GM12878 (cell line): Measurements from ENCODE around the gene AGAP1.

Source experiments
- BRCA1 ChIP-seq: IDR thresholded peaks from 2 replicates; pipeline ENCODE4 v1.6.1; 2011; ENCODE audit warnings: low read depth, low read length, improper control_type of control experiment
- EGR1 ChIP-seq, 2 experiments: IDR thresholded peaks; 1 replicate in 1 of 2; 2 replicates in 1 of 2; pipeline ENCODE4 v1.6.1; 2011 to 2012; ENCODE audit warnings: low read depth in 2 of 2, low read length in 2 of 2, borderline replicate concordance in 1 of 2, mild to moderate bottlenecking in 1 of 2, moderate library complexity in 1 of 2
- TF ChIP-seq, protein P1 (sequence below): IDR thresholded peaks from 2 replicates; pipeline ENCODE4 v1.6.1; 2011; ENCODE audit warnings: borderline replicate concordance, low read depth, mild to moderate bottlenecking, moderate library complexity, mixed read lengths, low read length; ENCODE audit not compliant: insufficient read depth; ENCODE audit errors: extremely low read length
- TF ChIP-seq, protein P2 (sequence below), 3 experiments: IDR thresholded peaks in 2 of 3; conservative IDR thresholded peaks in 1 of 3; 2 replicates each; pipeline ENCODE4 v1.5.1; 2011; ENCODE audit warnings: low read depth in 3 of 3, low read length in 3 of 3, mild to moderate bottlenecking in 3 of 3, control low read depth in 2 of 3, moderate library complexity in 2 of 3, inconsistent platforms in 1 of 3, mixed read lengths in 1 of 3; ENCODE audit not compliant: control insufficient read depth in 2 of 3, insufficient read depth in 1 of 3; ENCODE audit errors: extremely low read depth in 1 of 3
- TF ChIP-seq, protein P3 (sequence below): fragments of 450-650 bp; IDR thresholded peaks from 2 replicates; pipeline ENCODE4 v1.6.1; 2017; ENCODE audit warnings: mild to moderate bottlenecking, low read depth, inconsistent platforms; ENCODE audit not compliant: poor library complexity, severe bottlenecking

DNA sequence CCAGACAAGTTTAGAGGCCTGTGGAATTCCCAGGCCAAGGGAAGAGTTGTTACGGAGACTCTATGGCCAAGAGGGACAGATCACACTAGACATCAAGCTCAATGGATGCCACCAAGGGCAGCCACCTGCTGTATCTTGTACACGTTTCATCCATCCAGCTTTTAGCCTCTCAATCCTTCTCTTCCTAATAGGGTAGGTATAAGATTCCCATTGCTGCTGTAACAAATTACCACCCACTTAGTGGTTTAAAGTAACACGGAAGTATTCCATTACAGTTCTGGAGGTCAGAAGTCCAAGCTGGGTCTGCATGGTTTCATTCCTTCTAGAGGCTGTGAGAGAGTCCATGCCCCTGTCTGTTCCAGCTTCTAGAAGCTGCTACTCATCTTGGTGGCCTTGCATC lies 586.6 kb downstream of the AGAP1 start:
- TF ChIP-seq BRCA1 (no peak), EGR1 (IDR thresholded peaks at IDR 0.05; ENCODE audit: borderline replicate concordance in 1 of 2, low read depth in 2 of 2, low read length in 2 of 2) (no peak)
- TF ChIP-seq, protein P1, sequence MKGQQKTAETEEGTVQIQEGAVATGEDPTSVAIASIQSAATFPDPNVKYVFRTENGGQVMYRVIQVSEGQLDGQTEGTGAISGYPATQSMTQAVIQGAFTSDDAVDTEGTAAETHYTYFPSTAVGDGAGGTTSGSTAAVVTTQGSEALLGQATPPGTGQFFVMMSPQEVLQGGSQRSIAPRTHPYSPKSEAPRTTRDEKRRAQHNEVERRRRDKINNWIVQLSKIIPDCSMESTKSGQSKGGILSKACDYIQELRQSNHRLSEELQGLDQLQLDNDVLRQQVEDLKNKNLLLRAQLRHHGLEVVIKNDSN: no peak
- TF ChIP-seq, protein P2, sequence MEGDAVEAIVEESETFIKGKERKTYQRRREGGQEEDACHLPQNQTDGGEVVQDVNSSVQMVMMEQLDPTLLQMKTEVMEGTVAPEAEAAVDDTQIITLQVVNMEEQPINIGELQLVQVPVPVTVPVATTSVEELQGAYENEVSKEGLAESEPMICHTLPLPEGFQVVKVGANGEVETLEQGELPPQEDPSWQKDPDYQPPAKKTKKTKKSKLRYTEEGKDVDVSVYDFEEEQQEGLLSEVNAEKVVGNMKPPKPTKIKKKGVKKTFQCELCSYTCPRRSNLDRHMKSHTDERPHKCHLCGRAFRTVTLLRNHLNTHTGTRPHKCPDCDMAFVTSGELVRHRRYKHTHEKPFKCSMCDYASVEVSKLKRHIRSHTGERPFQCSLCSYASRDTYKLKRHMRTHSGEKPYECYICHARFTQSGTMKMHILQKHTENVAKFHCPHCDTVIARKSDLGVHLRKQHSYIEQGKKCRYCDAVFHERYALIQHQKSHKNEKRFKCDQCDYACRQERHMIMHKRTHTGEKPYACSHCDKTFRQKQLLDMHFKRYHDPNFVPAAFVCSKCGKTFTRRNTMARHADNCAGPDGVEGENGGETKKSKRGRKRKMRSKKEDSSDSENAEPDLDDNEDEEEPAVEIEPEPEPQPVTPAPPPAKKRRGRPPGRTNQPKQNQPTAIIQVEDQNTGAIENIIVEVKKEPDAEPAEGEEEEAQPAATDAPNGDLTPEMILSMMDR (IDR thresholded peaks at IDR 0.05 in 2 of 3, conservative IDR thresholded peaks at IDR 0.05 in 1 of 3; ENCODE audit: control insufficient read depth in 2 of 3, extremely low read depth in 1 of 3, insufficient read depth in 1 of 3, low read depth in 3 of 3, low read length in 3 of 3): no peak
- TF ChIP-seq, protein P3, sequence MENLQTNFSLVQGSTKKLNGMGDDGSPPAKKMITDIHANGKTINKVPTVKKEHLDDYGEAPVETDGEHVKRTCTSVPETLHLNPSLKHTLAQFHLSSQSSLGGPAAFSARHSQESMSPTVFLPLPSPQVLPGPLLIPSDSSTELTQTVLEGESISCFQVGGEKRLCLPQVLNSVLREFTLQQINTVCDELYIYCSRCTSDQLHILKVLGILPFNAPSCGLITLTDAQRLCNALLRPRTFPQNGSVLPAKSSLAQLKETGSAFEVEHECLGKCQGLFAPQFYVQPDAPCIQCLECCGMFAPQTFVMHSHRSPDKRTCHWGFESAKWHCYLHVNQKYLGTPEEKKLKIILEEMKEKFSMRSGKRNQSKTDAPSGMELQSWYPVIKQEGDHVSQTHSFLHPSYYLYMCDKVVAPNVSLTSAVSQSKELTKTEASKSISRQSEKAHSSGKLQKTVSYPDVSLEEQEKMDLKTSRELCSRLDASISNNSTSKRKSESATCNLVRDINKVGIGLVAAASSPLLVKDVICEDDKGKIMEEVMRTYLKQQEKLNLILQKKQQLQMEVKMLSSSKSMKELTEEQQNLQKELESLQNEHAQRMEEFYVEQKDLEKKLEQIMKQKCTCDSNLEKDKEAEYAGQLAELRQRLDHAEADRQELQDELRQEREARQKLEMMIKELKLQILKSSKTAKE: no peak
